Right forelimb (tissue), 1 donor: Measurements from ENCODE around the gene TMEM271.
"Not testable (repeated sequence)": the region's sequence is repeated elsewhere in the genome, so short reads cannot be mapped to it uniquely, and the experiment has no call there.

Experiments
- DNase-seq: peaks from one replicate; pipeline ENCODE4 v3.0.0-alpha.2; 2018

TMEM271 gene

DNA sequence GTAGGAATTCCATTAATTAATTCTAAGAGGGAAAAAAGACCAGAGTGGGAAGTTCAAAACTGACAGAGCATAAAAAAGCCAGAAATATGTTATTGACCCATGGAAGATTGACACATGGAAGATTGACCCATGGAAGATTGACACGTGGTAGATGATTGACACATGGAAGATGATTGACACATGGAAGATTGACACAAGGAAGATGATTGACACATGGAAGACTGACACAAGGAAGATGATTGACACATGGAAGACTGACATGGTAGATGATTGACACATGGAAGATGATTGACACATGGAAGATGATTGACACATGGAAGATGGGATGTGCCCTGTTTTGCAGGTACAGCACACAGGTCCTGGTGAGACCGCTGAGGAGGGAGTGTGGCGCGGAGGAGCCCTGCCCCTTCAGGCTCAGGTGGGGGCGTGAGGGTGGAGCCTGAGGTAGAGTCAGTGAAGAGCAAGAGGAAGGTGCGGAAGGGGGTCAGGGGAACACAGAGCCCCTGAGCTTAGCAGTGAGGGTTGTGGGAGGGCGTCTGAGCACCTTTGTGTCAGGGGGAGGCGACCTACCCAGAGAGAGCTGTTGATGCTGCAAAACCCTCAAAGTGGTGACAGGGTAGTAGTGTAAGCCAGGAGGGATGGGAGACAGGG is 33.4 kb upstream of the TMEM271 start:
- no peak for DNase-seq

DNA sequence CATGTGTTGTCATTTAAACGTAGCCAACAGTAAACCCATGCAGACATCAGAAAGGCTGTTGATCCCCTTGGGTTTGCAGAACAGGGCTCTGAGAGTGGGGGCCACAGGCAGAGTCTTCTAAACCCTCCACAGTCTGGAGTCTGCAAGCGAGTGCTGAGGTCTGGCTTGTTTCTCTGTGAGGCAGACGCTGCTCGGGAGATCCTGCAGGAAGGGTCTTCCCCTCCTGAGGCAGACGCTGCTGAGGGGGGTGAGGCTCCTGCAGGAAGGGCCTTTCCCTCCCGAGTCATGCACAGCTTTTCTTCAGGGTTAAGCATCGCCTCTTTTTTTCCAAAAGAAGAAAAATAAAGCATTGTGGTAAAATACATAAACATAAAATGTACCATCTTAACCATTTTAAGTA is 32.1 kb upstream of the TMEM271 start:
- DNase-seq, result no peak

GRCh38 chr4:605702-606425 is 29.8 kb upstream of the TMEM271 start:
- DNase-seq, result no peak

DNA sequence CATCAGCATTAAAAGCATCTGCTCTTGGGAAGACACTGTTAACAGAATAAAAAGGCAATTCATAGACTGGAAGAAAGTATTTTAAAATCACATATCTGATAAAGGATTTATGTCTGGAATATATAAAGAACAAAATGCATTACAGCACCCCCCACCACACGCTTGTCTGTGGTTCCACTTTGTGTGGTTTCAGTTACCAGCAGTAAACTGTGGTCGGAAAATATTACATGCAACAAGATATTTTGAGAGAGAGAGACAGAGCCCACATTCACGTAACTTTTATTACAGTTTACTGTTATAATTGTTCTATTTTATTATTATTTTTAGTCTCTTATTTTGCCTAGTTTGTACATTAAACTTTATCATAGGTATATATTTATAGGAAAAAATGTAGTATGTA is 28.0 kb upstream of the TMEM271 start:
- no peak for DNase-seq

- peak; percentile 63 for DNase-seq
Measured at GRCh38 chr4:602559-602942, 26.5 kb upstream of the TMEM271 start.

- DNase-seq, result no peak
Measured at GRCh38 chr4:601612-602558, 25.8 kb upstream of the TMEM271 start.

GRCh38 chr4:600850-601515 is 24.9 kb upstream of the TMEM271 start:
- no peak for DNase-seq

GRCh38 chr4:600166-600565 is 24.1 kb upstream of the TMEM271 start:
- no peak for DNase-seq

- no peak for DNase-seq
Measured at GRCh38 chr4:598925-599324, 22.8 kb upstream of the TMEM271 start.

DNA sequence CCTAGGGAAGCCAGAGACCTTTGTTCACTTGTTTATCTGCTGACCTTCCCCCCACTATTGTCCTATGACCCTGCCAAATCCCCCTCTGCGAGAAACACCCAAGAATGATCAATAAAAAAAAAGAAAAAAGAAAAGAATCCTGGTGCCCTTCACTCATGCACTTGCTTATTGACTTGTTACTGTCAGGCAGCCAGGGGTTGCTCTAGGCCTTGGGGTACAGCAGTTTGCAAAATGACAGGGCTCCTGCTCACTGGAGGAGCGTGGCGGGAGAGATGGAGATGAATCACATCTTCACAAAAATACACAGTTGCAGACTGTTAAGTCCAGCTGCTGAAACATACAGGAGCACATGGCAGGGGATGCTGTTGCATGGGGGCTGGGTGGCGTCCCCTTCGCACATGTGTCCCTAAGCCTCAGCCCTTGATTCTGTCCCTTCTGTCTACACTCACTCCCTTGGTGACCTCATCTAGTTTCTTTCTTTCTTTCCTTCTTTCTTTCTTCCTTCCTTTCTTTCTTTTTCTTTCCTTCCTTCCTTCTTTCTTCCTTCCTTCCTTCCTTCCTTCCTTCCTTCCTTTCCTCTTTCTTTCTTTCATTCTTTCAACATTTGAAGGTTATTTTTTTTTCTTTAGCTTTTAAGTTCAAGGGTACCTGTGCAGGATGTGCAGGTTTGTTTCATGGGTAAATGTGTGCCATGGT is 16.9 kb upstream of the TMEM271 start:
- DNase-seq, result no peak

- DNase-seq, result not testable (repeated sequence)
Measured at GRCh38 chr4:592178-592577, 16.1 kb upstream of the TMEM271 start.

DNA sequence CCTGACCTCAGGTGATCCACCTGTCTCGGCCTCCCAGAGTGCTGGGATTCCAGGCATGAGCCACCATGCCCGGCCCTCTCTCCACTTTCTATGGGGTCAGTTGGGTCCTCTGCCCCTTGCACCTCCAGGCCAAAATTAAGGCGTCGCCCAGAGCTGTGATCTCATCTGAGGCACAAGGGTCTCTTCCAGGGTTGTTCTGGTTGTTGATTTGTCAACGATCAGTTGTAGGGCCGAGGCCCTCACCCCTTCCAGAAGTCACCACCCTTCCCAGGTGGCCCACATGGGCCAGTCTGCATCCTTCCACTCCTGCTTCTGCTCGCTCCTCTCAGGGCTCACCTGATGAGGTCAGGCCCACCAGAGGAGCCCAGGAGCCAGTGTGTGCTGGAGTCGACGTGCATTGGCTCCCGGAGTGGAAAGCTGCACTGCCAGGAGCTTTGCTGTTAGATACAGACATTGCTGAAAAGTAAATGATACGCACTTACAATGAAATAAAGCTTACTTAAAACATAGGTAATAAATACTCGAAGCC is 14.3 kb upstream of the TMEM271 start:
- no peak for DNase-seq

GRCh38 chr4:589219-589963 is 13.3 kb upstream of the TMEM271 start:
- no peak for DNase-seq

DNA sequence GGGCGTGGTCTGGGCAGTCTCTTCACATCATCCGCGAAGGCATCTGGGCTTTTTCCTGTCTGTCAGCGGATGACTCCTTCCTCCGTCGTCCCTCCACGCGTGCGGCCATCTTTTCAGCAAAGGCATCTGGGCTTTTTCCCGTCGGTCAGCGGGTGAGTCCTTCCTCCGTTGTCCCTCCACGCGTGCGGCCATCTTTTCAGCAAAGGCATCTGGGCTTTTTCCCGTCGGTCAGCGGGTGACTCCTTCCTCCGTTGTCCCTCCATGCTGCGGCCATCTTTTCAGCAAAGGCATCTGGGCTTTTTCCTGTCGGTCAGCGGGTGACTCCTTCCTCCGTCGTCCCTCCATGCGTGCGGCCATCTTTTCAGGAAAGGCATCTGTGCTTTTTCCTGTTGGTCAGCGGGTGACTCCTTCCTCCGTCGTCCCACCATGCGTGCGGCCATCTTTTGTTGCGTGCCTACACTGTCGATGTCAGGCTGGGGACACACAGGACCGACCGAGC is 12.3 kb upstream of the TMEM271 start:
- DNase-seq, result no peak

GRCh38 chr4:587671-588350 is 11.7 kb upstream of the TMEM271 start:
- no peak for DNase-seq

DNA sequence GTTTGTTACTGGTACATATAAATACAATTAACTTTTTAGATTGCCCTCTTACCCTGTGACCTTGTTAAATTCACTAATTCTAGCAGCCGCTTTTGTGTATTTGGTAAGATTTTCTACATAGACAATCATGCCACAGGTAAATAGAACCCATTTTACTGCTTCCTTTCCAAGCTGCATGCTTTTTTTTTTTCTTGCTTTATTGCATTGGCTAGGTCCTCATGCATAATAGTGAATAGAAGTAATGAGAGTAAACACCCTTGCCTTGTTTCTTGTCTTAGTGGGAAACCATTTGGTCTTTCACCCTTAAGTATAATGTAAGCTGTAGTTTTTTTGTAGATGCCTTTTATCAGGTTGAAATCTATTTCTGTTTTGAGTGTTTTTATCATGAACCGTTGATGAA is 7.7 kb upstream of the TMEM271 start:
- DNase-seq, result no peak

- DNase-seq, result no peak
Measured at GRCh38 chr4:581753-582361, 5.8 kb upstream of the TMEM271 start.

DNA sequence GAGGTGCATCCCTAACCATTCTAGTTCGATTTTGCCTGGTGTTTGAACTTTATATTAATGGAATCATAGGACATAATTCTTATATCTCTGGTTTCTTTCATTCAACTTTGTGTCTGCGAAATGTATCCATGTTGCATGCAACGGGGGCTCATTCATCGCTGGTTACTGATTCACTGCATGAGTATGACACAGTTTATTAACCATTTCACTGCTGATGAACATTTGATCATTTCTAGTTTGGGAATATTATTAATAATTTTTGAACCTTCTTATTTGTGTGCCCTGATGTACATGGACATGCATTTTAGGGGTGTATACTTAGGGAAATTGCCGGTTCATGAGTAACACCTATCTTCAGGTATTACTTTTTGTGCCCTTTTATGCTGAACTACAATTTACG is 5.1 kb upstream of the TMEM271 start:
- no peak for DNase-seq

- DNase-seq, result no peak
Measured at GRCh38 chr4:579543-580175, 3.6 kb upstream of the TMEM271 start.
